ENCODE results near the gene BUB1B.
"Not testable (repeated sequence)": the region's sequence is repeated elsewhere in the genome, so short reads cannot be mapped to it uniquely, and the experiment has no call there.

The BUB1B gene, protein sequence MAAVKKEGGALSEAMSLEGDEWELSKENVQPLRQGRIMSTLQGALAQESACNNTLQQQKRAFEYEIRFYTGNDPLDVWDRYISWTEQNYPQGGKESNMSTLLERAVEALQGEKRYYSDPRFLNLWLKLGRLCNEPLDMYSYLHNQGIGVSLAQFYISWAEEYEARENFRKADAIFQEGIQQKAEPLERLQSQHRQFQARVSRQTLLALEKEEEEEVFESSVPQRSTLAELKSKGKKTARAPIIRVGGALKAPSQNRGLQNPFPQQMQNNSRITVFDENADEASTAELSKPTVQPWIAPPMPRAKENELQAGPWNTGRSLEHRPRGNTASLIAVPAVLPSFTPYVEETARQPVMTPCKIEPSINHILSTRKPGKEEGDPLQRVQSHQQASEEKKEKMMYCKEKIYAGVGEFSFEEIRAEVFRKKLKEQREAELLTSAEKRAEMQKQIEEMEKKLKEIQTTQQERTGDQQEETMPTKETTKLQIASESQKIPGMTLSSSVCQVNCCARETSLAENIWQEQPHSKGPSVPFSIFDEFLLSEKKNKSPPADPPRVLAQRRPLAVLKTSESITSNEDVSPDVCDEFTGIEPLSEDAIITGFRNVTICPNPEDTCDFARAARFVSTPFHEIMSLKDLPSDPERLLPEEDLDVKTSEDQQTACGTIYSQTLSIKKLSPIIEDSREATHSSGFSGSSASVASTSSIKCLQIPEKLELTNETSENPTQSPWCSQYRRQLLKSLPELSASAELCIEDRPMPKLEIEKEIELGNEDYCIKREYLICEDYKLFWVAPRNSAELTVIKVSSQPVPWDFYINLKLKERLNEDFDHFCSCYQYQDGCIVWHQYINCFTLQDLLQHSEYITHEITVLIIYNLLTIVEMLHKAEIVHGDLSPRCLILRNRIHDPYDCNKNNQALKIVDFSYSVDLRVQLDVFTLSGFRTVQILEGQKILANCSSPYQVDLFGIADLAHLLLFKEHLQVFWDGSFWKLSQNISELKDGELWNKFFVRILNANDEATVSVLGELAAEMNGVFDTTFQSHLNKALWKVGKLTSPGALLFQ

DNA sequence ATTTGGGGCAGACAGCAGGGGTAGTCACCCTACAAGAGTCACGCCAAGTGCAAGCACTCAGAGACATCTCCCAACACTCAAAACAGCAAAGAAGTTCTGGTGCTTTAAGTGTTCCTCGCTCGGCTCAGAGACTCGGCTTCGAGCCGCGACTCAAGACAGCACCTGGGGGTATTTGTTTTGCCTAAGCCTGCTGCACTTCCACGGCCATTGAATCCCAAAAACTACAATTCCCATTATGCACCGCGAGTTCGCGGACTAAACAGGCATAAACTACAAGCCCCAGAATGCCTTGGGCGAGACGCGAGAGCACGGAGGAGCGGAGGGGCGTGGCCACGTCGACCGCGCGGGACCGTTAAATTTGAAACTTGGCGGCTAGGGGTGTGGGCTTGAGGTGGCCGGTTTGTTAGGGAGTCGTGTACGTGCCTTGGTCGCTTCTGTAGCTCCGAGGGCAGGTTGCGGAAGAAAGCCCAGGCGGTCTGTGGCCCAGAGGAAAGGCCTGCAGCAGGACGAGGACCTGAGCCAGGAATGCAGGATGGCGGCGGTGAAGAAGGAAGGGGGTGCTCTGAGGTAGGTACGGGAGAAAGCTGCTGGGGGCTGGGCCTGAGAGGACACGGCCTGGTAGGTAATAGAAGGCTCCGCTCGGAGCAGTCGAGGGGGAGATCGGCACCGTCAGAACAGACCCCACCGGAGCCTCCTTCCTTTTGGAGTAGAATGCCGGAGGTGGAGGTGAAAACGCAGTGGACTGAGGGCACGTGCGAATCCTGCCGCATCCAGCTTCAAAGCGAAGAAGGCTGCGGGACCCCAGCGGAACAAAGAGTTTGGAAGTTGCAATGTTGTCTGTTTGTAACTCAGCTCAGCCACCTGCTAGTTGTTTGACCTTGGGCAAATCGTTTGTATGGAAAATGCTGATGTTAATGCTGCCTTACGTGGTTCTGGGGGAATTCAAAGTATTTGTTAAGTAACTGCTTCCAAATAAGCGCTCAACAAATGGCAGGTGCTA is at the start of gene BUB1B:
BUB1B (plus strand) TSS at position 381 of the 1,000 bp plus-strand sequence; CDS start at position 533, 152 bp downstream.
- DNase-seq: peak; percentile 87 to 90

DNA sequence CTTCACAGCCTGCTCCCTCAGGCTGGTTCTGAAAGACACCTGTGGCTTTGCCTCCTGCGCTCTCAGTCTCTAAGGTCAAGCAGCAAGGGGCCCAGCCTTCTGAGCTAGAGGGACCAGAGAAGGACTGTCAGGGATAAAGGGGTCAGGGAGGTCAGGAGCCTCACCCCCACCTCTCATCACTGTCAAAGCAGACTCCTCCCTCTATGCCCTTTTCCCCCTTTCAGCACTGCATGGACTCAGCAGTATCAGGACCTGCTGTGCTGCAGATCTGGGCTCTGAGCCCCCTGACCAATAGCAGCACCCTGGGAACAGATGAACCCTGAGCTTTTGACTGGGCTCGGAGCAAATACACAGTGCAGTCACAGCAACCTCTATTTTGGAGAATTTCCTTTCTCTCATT is 49.0 kb upstream of the BUB1B start:
- DNase-seq: no peak

DNA sequence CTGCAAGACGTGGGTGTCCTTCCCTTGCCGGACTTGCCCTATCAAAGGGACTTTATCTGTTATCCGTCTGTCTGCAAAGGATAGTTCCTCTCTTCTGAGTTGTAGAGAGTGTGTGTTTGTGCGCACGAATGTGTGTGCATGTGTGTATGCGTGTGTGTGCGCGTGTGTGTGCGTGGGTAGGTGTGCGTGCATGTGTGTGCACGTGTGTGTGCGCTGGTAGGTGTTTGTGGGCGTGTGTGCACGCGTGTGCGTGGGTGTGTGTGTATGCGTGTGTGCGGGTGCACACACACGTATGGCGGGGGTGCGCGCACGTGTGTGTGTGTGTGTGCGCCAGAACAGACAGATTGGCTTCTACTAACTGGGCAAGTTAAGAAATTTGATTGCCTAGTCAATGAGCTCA is 48.1 kb upstream of the BUB1B start:
- no peak for DNase-seq

DNA sequence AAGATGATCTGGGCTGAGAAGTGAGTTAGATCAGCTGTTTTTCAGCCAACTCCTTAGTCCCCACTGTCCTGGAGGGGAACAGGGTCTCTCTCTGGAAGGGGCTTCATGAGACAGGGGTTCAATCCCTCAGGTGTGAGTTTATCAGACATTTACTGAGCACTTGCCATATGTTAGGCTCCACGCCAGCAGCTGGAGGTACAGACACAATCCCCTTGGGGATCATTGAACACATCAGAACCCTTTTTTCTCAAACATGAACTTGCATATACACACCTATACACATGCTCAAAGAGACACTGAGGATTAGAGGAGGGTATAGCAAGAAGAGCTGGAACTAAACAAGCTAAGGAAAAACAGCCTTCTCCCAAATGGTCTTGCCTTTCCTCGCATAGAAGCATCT is 46.7 kb upstream of the BUB1B start:
- DNase-seq: no peak

DNA sequence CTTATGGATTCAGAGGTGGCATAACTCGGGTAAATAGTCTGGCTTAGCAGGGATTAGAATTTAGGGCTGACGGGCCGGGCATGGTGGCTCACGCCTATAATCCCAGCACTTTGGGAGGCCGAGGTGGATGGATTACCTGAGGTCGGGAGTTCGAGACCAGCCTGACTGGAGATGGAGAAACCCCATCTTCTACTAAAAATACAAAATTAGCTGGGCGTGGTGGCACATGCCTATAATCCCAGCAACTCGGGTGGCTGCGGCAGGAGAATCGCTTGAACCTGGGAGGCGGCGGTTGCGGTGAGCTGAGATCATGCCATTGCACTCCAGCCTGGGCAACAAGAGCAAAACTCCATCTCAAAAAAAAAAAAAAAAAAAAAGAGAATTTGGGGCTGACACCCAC is 45.8 kb upstream of the BUB1B start:
- DNase-seq: not testable (repeated sequence)

DNA sequence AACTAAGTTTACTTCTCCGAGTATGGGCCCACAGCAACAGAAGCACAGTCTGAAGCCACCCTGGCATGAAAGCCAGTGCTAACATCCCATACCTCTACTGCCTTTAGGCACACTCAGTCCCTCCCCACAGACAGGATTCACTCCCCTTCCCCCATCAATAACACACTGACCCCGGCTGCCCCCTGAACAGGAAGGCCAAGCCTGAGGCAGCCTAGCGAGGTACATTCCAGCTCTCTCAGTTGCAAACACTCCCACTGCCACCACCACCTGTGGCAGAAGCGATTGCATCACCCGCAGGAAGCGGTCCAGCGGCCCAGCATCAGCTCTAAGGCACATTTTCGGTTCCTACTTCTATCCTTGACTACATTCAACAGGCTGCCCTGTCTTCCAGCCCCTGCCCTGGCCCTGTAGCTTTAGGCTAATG is 45.2 kb upstream of the BUB1B start:
- DNase-seq: peak in 1 of 2 experiments; percentile 36

DNA sequence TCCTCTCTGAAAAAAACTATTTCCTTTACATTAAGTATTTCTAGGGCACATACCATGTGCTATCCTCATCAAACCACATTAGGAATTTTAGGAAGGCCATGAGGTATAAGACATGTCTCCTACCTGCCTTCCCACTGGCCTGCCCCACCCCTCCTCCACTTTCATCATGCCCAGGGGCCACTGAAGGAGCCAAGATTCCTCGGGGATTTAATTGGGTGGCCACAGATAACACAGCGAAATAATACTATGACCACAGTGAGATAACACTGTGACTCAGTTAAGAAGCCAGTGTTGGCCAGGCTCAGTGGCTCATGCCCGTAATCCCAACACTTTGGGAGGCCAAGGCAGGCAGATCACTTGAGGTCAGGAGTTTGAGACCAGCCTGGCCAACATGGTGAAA is 42.4 kb upstream of the BUB1B start:
- DNase-seq: no peak

DNA sequence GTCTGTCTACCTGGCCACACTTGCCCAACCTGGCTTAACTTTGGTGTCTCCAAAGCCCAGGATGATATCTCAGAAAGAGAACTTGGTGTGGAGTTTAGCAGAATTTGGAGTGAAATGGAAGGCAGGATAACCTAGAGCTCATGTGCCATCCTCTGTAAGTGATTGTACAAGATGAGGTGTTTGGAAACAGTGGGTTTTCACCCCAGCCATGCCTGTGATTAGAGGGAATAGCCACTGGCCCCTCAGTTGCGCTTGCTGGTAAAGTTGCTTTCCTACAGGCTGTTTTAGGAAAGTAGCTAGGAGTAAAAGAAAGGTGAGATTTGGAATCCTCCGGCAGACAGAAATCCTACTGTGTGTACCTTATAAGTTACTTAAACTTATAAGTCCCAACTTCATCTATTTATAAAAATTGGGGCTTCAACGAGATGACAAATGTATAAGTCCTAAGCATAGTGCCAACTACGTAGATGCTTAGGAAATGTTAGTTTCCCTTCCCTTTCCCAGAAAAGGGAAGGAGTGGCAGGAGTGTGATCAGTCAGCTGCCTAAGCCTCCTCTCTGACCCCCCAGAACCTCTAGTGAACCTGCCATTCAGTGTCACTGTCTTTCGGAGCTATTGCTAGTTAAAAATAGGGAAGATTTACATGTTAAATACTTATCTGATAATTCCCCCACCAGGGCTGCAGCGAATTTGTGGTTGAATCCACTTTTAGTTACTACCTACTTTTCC is 38.8 kb upstream of the BUB1B start:
- DNase-seq: no peak

DNA sequence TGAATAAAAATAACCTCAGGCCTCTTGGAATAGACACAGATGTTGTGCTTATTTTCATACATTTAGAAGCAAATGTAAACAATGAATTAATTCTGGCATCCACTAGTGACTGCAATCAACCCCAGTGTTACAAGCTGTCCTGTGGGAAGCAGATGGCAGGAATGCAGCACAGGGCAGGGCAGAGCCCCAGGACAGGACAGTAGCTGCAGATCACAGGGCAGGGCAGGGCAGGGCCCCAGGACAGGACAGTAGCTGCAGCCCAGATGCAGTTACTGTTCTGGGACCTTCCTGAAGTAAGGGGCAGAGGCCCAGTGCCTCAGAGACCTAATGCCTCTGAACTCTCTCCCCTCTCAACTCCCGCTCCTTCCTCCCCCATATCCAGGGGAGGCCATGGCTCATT is 37.9 kb upstream of the BUB1B start:
- DNase-seq: not testable (repeated sequence)

DNA sequence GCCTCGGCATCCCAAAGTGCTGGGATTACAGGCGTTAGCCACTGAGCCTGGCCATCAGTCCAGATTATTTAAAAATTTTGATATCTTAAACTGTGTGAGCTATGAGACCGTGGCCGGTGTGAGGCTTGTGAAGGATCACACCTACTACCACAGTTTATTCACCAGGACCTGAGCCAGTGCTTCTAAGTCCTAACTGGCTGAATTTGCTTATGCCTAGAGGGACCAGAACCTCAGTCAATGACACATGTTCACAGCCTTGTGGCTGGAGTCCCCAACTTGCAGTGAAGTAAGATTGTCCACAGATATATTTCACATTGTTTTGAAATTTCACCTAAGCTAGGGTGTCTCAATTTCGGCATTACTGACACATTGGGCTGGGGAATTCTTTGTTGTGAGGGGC is 37.0 kb upstream of the BUB1B start:
- not testable (repeated sequence) for DNase-seq

DNA sequence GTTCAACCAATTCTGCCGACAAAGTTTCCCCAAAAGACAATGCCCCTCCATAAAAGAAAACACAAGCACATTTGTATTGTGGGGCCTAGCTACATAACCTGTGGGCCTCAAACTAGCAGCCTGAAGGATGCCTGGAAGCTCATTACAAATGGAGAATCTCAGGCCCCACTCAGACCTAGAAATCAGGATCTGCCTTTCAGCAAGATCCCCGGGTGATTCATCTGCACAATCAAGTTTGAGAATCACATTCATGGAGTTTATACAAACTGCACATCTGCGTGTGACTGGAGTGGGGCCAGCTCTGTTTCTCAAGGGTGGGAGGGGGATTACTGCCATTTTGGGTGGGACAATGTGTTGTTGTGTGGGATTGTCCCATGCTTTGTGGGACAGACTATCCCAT is 36.5 kb upstream of the BUB1B start:
- not testable (repeated sequence) for DNase-seq

DNA sequence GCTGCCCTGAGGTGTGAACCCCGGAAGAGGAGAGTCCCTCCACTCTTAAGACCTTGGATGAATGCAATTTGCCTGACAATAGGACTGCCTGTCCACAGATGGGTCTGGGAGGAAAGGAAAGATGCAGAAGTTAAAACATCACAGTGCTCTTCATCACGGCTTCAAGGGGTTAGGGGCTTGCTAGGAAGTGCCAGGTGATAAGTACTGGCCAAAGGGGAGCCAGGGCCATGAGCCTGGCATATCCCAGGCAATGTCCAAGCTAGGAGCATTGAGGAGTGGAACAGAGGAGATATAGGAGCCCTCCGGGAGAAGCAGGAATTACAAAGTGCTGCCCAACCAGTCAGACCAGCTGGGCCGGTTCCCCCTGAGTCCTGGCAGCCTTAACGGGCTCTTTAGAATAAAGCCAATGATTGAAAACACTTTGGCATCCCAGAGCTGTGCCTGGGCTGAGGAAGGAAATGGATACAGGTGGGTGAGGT is 36.0 kb upstream of the BUB1B start:
- not testable (repeated sequence) for DNase-seq

DNA sequence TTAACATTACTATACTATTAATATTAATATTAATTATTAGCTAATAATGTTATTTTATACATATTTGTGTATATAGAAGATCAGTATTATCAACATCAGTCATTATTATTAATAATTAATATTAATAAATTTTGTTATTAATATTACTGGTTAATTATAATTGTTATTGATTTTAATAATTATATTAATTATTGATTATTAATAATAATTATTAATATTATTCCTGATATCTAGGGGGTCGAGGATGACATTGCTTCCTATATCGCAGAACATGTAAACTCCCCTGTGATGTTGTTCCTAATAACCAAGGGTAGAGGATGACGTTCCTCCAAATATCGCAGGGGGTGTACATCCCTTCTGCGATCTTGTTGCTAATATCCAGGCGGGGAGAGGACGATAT is 34.9 kb upstream of the BUB1B start:
- DNase-seq: no peak

DNA sequence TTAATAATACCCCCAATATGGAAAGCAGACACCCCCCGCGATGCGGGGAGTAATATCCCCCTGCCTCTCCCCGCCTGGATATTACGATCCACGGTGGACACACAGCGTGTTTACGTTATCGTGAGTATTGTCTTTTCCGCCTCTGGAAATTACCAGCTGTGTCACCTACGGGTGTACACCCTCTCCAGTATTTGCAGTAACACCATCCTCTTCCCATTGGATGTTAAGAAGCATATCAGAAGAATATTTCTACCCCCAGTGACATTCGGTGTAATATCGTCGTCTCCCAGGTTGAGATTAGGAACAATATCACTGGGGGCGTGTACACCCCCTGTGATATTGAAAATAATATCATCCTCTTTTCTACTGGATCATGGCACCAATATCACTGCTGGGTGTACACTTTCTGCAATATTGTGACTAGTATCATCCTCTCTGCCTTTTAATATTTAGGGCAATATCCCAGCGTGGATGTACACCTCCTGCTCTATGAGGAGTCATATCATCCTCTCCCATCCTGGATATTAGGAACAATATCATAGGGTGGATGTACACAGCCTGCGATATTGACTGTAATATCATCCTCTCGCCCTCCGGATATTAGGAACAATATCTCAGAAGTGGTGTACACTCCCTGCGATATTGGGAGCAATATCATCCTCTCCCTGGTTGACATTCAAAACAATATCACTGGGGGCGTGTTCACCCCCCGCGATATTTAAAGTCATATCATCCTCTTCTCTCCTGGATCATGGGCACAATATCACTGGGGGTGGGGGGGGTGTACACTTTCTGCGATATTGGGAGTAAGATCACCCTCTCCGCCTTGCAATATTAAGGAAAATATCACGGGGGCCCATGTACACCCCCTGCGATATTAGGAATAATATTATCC is 31.9 kb upstream of the BUB1B start:
- no peak for DNase-seq

DNA sequence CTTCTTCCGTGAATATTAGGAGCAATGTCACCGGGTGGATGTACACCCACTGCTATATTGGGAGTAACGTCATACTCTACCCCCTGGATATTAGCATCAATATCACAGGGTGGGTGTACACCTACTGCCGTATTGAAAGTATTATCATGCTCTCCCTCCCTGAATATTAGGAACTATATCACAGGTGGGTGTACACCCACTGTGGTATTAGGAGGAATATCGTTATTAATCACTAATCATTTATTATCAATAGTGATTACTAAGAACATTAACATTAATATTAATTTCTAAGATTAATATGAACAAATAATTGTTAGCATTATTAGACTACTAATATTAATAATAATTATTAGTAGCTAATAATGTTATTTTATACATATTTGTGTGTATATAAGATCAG is 30.8 kb upstream of the BUB1B start:
- no peak for DNase-seq

DNA sequence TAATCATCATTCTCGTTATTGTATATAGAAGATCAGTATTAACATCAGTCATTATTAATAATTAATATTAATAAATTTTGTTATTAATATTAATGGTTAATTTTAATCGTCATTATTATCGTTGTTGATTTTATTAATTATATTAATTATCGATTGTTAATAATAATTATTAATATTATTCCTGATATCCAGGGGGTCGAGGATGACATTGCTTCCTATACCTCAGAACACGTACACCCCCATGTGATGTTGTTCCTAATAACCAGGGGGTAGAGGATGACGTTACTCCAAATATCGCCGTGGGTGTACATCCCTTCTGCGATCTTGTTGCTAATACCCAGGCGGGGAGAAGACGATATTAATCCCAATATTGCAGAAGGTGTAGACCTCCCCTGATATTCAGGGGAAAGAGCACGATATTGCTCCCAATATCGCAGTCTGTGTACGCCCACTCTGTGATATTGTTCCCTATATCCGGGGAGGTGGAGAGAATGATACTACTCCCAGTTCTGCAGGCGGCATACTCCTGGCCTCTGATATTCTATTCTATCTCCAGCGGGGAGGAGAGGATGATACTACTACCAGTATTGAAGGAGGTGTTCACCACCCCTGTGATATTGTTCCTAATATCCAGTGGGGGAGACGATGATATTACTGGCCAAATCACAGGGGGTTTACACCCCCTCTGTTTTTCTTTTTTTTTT is 29.9 kb upstream of the BUB1B start:
- no peak for DNase-seq

DNA sequence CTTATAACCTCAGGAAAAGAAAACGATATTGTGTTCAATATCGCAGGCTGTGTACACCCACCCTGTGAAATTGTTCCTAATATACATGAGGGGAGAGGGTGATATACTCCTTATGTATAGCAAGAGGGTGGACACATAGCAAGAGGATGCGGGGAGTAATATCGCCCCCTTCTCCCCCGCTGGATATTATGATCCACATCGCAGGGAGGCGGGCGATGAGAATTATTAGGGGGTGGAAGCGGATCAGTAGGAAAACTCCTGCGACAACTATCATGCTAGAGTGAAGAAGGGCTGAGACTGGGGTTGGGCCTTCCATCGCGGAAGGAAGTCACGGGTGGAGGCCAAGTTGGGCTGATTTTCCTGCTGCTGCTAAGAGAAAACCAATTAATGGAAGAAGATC is 27.3 kb upstream of the BUB1B start:
- no peak for DNase-seq

DNA sequence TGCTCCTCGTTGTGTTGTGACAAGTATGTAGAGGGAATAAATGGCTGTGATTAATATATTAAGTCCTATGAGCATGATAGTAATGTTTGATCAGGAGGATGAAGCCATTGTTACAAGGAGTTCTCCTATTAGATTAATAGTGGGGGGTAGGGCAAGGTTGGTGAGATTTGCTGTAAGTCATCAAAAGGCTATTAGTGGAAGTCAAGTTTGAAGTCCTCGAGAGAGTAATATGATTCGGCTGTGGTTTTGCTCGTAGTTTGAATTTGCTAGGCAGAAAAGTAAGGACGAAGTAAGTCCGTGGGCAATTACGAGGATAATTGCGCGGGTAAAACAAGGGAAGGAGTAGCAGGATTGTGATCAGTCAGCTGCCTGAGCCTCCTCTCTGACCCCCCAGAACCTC is 26.0 kb upstream of the BUB1B start:
- no peak for DNase-seq

DNA sequence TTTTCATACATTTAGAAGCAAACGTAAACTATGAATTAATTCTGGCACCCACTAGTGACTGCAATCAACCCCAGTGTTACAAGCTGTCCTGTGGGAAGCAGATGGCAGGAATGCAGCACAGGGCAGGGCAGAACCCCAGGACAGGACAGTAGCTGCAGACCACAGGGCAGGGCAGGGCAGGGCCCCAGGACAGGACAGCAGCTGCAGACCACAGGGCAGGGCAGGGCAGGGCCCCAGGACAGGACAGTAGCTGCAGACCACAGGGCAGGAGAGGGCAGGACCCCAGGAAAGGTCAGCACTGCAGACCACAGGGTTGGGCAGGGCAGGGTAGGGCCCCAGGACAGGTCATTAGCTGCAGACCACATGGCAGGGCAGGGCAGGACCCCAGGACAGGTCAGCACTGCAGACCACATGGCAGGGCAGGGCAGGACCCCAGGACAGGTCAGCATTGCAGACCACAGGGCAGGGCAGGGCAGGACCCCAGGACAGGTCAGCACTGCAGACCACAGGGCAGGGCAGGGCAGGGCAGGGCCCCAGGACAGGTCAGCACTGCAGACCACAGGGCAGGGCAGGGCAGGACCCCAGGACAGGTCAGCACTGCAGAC is 24.9 kb upstream of the BUB1B start:
- DNase-seq: not testable (repeated sequence)

All from stimulated activated CD4-positive, alpha-beta T cell treated with anti-CD3 and anti-CD28 coated beads, Interleukin-4, amount 100 ng/mL, for 4 hours (primary cell).